Stimulated activated CD4-positive, alpha-beta T cell treated with anti-CD3 and anti-CD28 coated beads, Interleukin-2, amount 100 ng/mL, for 4 hours (primary cell): ENCODE results near the gene PARK7.

Experiments
- DNase-seq: peaks from one replicate; pipeline ENCODE4 v3.0.0-alpha.2; 2020; ENCODE audit warnings: low read depth

Gene PARK7

DNA sequence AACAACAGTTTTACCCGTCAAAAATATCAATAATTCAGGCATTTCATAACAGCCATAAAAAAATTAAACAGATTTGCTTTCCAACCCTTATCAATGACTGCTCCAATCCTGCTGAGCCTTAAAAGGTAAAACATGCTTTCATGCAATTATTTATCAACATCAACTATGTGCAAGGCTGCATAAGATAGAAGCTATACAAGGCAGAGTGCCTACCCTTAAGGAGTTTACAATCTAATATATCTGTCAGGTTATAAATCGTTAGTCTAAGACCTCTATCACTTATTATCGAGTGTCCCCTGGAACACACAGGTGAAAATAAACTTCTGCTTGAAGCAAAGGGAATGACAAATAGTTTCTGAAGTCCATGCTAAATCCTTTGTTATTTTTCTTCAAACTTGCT lies 62.8 kb downstream of the PARK7 start:
- DNase-seq, result no peak

DNA sequence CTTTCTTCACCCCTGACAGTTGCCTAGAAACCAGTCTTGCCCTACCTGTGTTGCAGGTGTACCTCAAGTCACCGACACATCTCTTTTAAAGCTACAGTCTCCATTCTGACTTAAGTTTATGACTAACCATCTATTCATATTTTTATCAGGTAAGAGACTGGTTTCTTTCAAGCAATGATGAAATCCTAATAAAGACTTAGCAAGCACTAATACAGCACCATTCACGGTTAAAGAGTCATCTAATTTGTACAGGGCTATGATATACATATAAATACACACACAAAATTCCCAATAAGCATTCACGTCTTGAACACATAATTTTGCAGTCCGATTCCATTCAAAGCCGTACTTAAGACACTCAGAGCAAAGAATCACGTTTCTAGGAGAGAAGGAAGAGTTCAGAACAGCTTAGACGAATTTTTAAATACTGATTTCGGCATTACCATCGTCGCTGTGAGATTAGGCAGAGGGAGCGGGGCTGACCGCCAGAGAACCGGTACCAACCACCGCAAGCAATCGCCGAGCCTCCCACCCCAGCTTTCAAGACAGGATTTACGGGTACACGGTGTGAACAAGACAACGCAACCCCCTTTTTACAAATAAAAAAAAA lies 63.7 kb downstream of the PARK7 start:
- DNase-seq, result no peak

DNA sequence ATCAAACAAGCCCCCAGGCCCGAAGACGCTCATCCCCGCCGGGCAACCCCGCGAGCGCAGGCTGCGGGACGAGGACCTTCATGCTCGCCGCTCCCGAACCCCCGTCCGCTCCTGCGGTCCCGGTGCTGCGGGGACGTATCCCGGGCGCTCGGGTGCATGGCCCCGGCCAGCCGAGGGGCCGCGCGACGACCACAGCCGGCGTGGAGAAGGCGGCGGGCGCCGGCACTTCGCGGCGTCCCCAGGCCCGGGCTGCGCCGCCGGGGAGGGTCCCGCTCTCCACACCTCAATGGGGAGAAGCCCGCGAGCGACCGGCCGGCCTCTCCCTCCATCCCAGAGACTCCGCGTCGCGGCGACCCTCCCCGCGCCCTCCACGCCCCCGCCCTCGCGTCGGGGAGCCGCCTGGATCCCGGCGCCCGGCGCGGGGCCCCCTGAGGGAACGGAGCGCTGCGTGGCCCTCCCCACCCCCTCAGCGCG lies 64.2 kb downstream of the PARK7 start:
- no peak for DNase-seq

DNA sequence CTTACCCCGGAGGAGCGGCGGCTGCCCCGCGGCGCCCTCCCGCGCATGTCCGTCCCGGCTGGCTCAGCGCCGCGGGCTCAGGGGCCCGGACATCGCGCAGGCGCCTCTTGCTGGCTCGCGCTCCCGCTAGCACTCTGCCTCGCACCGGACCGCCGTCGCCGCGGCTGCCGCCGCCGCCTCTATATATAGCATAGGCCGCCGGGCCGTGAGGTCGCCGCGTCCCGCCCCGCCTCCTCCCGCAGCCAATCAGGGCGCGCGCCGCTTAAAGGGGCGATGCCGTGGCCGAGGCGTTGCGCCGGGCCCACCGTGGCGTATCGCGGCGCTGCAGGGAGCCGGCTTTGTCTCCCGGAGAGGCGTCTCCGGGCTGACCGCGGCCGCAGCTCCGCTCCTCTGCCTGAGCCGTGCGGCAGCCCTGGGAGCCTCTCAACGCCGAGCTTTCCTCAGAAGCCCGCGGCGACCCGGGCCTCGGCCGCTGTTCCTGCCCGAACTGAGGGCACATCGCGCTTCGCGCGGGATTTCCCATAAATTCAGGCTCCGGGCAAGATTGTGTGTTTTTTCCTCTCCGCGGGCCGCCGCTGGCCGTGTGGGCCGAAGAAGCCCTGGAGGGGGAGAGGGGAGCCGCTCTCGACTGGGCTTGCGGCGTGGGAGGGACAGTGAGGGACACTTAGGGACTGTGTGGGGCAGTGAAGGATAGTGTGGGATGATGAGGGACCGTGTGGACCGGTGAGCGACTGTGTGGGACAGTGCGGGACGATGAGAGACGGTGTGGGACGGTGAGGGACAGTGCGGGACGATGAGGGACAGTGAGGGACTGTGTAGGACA lies 64.9 kb downstream of the PARK7 start, which contains the start of gene ERRFI1:
Gene ERRFI1 (minus strand): TSS at position 157 of the 823 bp plus-strand sequence. CDS start 10,690 bp downstream, outside the sequence.
- DNase-seq, result peak; percentile 81

DNA sequence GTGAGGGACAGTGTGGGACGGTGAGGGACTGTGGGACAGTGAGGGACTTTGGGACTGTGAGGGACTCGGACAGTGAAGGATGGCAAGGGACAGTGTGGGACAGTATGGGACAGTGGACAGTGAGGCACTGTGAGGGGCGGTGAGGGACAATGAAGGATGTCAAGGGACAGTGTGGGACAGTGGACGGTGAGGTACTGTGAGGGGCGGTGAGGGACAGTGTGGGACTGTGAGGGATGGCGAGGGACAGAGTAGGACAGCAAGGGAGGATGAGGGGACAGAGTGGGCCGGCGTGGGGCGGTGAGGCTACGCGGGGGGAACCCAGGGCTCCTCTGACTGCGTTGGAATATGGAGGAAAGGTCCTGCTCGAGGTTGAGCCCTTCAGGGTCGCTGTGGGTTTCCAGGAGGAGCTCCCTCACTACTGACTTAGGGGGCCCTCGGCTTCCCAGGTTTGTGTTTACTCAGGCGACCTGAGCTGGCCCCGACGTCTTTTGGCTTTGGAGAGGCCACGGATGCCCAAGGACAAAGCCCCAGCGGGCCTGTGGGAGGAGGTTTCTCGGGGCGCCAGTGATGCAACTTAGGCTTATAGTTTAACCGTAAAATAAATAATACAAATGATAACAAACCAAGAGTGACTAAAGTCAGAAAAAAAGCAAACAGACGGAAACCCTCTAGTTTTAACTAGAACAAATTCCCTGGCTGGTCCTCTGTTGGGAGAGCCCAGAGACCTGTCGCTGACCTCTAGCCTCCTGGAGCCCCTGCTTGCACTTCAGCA lies 65.7 kb downstream of the PARK7 start:
- DNase-seq, result no peak

DNA sequence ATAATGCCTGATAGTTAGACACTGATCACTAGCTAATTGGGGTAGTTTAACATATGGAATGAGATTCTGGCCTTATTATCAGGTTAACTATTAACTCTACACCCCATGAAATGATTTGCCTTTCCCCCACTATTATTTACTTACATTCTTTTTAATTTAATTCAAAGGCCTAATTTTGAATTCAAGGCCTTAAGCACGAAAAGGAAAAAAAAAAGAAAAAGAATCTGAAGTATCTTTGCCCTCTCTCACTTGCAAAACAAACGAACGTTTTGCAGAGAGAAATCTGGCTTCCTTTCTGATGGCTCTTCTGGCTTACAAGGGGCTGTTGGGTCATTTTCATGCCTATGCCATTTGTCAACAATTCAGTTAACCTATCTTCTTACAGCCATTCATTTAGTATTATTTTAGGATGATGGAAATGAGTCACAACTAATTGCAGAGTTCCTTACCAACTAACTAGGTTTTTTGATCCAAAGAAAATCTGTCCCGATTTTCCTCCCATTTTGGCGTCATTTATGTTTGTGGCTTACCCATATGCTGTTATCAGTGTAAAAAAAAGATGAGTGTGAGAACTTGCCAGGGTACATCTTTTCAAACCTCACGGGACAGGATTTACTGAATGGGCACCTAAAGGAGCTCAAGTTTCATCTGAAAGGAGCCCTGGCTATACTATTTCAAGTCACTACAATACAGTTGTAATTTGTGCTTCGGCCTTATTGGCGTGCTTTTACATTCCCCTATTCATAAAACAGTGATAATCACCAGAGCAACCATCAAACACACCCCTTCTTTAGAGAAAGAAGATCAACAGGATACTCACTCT lies 66.4 kb downstream of the PARK7 start:
- DNase-seq, result no peak

DNA sequence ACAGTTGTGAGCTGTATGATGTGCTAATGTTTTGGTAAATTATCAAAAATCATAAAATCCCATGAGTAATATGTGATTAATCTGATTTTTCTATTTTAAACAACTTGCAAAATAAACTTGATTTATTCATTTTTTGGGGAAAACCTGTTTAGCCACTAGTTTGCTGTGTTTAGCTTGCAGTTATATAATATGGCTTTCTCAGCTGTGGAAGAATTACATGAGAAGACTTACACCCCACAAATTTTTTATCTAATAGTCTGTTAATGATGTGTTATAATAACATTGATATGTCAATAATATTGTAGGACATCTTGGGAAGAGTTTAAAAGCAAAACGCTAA lies 67.0 kb downstream of the PARK7 start:
- DNase-seq, result no peak

DNA sequence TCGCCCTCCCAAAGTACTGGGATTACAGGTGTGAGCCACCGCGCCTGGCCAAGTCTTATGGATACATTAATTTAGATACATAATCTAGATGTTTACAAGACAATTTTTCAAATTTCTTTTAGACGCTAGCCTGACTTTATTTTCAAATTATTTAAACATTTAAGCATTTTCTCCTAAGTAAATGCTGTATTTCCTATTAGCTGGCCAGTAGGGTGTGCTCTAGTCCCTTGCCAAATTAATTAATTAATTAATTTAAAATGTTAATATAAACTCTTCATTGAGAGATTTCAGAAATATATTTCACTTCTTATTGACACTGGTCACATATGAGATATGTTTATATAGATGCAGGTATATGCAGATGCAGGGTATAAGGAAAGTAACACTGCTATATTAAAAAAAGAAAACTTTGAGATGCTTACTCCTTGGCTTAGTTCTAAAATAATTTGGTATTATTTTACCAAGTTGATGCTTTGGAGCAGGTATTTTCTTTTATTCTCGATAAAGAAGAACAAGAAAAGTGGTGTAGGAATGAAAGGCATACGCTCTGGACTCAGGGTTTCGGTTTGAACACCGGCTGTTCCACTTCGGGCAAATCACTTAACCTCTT lies 69.8 kb downstream of the PARK7 start:
- DNase-seq, result no peak

DNA sequence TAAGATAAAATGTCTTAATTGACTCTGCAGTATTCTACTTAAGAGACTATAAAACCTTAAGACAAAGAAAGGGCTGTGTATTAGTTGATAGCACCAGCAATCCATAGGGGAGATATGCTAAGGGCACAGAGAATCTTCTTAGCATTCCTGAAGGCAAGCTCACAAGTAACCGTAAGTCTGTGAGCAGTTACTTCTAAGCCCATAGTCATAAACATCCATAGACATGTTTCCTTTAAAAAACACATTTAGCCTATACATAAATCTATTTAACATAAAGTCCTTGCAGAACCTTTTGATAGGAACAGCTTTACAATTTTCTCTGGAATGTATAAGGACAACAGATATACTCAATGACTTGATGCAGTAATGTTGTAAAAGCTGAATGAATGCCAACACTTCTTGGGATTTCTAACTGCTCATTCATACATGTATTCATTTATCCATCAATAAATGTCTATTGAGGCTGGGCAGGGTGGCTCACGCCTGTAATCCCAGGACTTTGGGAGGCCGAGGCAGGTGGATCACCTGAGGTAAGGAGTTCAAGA lies 70.9 kb downstream of the PARK7 start:
- DNase-seq, result no peak

DNA sequence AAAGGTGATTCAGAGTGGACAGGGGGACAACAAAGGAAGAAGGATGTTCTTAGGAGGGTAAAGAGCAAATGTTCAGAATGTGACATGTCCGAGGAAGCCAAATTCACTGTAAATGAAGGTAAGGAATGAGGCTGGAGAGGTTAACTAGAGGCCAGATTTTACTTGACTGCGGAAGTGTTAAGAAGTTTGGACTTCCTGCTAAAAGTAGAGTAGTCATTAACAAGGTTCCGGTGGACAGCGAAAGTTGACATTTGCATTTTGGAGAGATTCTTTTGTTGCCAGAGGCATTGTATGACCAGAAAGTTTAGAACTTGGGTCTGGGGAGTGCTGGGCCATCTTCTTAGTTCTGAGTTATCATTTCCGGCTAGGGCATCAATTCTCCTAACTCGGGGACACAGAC lies 71.8 kb downstream of the PARK7 start:
- DNase-seq, result no peak
